GM18520 (cell line): ENCODE data around the gene RUNX2.

Experiments used
- ATAC-seq: cut with Tn5 transposase; IDR thresholded peaks from one replicate; pipeline ENCODE4 v1.9.1; 2021; ENCODE audit not compliant: unreplicated experiment

Gene RUNX2

GRCh38 chr6:45609141-45609638 lies 281.1 kb downstream of the RUNX2 start:
- ATAC-seq, result no peak

DNA sequence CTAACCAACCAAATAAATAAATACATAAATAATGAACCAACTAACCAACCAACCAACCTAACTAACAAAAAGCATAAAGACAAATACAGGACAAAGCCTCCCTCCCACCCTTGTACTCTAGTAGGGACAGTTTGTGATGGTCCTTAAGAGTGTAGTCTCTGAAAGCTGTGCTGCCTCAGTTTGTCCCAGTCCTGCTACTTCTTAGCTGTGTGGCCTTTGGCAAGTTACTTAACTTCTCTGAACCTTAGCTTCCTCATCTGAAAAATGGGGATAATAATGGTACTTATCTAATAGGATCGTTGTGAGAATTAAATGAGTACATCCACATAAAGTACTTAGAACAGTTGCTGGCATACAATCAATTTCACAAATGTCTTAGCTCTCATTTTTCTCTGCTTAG lies 282.2 kb downstream of the RUNX2 start:
- no peak for ATAC-seq

DNA sequence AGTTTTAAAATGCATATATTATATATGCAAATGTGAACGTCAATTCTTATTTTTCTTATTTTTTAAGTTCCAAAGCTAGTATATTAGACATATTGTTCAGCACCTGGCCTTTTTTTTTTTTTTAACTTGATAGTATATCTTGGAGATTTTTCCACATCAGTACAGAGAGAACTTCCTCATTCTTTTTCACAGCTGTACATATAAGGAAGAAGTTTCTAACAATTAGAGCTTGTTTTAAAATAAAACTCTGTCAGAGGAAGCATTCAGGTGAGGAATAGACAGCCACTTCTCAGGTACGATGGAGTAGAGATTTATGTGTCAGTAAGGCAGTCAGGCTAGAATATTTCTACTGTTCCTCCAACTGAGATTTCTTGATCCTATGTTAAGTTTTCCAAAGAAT lies 282.7 kb downstream of the RUNX2 start:
- ATAC-seq, result no peak

GRCh38 chr6:45611491-45611890 lies 283.4 kb downstream of the RUNX2 start:
- no peak for ATAC-seq

GRCh38 chr6:45613656-45614055 lies 285.5 kb downstream of the RUNX2 start:
- ATAC-seq, result no peak

DNA sequence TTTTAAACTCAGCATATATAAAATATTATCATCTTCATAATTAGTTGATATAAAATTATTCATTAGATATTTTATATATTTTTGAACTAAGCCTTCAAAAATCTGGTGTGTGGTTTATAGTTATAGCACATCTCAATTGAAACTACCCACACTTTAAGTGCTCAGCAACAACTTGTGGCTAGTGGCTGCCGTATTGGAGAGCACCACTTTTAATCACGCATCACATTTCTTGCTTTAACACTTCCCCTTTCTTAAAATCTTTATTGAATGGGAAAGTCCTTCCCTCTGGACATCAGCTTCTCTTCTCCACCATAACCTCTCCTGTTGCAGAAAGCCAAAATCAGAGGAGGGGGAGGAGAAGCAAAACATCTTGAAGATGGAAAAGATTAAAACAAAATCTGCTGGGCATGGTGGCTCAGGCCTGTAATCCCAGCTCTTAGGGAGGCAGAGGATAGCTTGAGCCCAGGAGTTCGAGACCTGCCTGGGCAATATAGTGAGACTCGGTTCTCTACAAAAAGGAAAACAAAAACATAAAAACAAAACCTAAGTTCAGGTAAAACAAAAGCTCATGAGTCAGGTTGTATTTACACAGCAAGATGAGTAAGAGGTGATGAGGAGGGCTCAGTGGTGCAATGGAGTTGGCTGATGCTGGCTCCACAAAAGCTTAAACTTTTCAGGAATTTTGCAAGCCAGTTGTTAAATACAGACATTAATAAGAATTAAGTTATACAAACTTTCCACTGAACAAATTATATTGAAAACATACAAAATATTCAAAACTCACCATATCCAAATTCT lies 286.6 kb downstream of the RUNX2 start:
- no peak for ATAC-seq

- ATAC-seq, result no peak
Observed at GRCh38 chr6:45616209-45616608, 288.1 kb downstream of the RUNX2 start.

GRCh38 chr6:45617441-45617840 lies 289.3 kb downstream of the RUNX2 start:
- no peak for ATAC-seq

DNA sequence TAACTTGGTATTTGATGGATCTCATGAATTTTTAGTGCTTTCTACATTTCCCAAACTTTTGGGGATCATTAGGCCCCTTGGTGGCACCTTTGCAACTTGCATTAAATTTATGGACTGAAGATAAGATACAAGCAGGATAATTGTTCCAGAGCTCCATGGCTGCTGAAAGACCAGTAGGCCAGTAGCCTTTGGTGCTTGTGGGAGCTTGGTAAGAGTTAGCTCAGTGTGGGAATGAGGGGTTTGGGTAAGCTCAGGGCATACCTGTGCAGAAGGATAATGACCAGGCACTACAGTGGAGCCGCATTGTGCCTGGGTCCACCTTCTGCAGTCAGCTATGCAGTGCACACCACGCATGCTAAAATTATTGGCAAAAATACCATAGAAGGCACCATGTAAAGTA lies 290.1 kb downstream of the RUNX2 start:
- no peak for ATAC-seq

DNA sequence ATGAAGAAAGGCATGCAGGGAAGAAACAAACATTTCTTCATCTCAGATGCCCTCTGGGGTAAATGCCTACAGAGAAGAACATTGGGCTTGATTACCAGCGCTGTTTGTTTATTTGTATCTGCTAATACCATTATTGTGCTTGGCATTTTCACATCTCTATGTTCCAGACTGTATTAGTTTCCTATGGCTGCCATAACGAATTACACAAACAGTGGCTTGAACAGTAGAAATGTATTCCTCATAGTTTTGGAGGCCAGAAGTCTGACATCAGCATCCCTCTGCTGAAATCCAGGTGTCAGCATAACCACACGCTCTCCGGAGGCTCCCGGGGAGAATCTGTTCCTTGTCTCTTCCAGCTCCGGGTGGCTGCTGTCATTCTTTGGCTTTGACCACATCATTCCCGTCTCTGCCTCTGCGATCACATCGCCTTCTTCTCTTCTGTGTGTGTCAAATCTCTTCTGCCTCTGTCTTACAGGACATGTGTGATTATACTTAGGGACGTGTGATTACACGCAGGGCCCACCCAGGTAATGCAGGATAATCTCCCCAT lies 291.2 kb downstream of the RUNX2 start:
- ATAC-seq, result no peak

- peak; percentile 60 for ATAC-seq
Observed at GRCh38 chr6:45619994-45620471, 291.9 kb downstream of the RUNX2 start.

GRCh38 chr6:45624228-45624627 lies 296.1 kb downstream of the RUNX2 start:
- ATAC-seq, result no peak

DNA sequence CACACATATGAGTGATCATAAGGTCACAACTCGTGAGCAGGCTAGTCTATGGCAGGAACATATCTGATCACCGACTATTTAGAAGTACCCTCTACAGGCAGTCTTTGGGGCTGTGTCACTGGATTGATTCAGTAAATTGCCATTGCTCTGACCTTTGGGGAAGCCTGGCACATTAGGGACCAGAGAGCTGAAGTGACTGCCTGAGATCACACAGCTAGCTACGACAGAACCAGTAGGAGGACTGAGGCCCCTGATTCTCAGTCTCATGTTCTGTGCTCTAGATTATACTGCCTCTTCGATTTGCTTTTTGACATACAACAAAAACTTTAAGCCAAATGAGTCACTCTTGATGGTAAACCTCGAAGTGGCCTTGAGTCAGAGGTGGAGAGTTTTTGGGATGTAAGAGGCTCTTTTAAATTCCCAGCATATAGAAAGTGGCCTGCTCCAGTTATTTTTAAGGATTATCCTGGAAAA lies 297.1 kb downstream of the RUNX2 start:
- no peak for ATAC-seq

GRCh38 chr6:45626087-45626891 lies 298.2 kb downstream of the RUNX2 start:
- no peak for ATAC-seq

GRCh38 chr6:45630314-45630713 lies 302.2 kb downstream of the RUNX2 start:
- ATAC-seq, result no peak

GRCh38 chr6:45630801-45631200 lies 302.7 kb downstream of the RUNX2 start:
- ATAC-seq, result no peak

DNA sequence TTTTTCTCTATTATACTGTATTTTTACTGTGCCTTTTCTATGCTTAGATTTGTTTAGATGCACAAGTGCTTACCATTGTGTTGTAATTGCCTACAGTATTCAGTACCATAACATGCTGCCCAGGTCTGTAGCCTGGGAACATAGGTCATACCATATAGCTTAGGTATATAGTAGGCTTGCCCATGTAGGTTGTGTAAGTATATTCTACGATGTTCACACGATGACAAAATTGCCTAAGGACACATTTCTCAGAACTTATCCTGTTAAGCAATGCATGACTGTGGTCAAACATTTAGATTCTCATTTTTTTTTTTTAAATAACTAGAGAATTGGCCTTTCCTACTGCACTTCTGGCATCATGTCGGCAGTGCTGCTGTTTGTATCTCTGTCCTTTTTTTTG lies 303.3 kb downstream of the RUNX2 start:
- no peak for ATAC-seq

DNA sequence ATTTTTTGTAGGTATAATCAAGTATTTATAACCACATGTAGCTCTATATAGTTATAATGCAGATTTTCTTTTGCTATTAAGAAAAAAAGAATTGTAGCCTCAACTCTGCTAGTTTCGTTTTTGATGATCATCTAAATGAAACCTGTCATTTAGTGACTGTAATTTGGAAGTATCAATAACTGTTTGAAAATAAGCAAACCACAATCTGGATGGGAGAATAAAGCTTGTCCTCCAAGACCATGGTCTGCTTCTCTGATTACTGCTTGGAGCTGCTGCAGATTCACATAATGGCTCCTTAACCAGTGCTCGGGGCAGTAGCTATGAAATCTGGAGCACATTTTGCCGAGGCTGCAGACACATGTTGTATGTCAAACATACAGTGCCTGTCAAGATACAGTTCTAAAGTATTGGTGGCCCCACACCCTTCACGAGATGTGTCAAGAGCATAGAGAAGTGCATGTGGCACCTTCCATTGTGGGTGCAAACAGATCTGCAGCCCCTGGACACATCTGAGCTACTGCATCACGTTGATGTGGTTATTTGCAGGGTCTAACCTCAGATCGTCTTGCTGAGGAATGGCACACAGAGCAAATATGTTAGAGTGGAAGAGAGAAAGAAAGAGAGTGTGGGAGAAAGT lies 305.3 kb downstream of the RUNX2 start:
- ATAC-seq, result no peak

DNA sequence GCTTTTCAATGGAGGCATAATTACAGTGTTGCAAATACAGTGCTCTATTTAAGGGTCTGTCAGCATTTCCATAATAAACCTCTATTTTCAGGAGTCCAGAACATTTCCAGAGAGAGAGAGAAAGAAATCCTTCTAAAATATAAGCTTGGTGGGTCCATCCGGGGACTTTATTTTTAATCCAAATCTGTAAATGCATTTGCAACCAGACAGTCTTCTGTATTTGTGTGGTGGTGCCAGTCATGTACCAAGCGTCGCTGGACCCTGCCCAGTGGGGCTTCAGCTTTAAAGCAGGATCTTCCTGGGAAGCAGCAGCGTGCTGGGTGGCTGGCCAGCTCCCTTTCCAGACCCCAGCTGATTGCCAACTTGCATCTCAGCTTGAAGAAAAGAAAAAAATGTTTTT lies 306.1 kb downstream of the RUNX2 start:
- no peak for ATAC-seq

DNA sequence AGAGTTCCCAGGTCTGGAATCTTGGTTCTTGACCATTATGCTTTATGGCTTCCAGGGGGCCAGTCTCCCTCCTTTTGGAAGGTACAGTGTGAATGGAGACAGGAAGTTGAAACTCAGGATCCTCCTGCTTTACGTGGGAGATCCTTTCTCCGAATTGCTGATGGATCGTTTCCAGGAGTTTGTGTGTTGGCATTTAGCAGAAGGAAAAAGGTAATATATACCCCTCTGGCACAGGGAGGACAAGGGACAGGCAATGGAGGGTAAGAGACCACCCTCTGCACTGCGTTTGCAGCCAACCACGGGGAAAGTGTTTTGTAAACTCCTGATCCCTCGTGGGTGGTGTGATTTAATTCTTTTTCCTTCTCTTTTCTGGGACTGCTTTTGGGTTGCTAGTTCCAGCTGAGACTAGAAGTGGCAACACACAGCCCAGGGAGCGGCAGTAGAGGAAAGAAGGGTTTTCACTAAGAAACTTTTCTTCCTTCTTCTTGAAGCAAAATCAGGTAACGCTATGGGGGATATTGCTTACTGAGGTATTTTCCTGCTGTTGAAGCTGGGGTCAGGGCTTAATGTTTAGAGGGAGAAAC lies 307.2 kb downstream of the RUNX2 start:
- ATAC-seq, result no peak

DNA sequence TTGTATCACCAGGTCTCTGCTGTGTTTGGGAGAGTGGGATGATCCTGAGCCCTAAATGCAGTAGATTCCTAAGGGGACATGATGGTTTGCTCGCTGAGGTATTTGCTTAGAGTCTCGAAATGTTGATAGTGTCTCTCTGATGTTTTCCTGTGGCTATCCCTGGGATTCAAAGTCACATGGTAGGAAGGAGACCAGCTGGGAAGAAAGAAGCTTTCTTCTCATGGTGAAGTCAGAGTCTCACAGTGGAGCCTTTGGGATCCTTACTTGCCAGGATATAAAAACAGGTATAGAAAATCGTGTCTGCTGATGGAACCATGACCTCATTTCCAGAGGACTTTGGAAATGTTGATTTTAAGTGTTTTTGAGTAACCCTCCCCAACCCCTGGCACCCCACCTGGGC lies 308.9 kb downstream of the RUNX2 start:
- no peak for ATAC-seq
